Lung (tissue), 12 donors: ENCODE data around the gene SHTN1. TPM values are rescaled to one million over a fixed set of nuclear protein-coding genes. Genes with fewer than 3 reads are reported as not detected.

Source experiments
- ATAC-seq: fragments of 200-7000 bp; cut with Tn5 transposase; one replicate; pipeline ENCODE4 v1.9.1; 2020; ENCODE audit warnings: moderate number of reproducible peaks; ENCODE audit not compliant: insufficient read depth, low FRiP score
- DNase-seq, 3 donors: peaks; one replicate each; pipeline ENCODE4 v3.0.0-alpha.2; 2013 to 2017
- H3K27ac ChIP-seq, 2 donors: one replicate each; pipeline ENCODE4 v1.5.1; 2013; ENCODE audit warnings: mild to moderate bottlenecking in 2 of 2, moderate library complexity in 2 of 2, control low read depth in 1 of 2, inconsistent platforms in 1 of 2, low read depth in 1 of 2, low read length in 1 of 2
- H3K27me3 ChIP-seq, 3 donors: one replicate each; pipeline ENCODE4 v1.5.1; 2013; ENCODE audit warnings: low read length in 2 of 3; ENCODE audit not compliant: control insufficient read depth in 3 of 3, insufficient read depth in 3 of 3
- H3K36me3 ChIP-seq, 4 donors: one replicate each; pipeline ENCODE4 v1.5.1; 2013; ENCODE audit warnings: low read length in 4 of 4, mild to moderate bottlenecking in 1 of 4, moderate library complexity in 1 of 4; ENCODE audit not compliant: control insufficient read depth in 4 of 4, insufficient read depth in 4 of 4
- H3K4me1 ChIP-seq, 5 donors: one replicate each; pipeline ENCODE4 v1.5.1; 2013; ENCODE audit warnings: low read length in 5 of 5, mild to moderate bottlenecking in 2 of 5, moderate library complexity in 1 of 5; ENCODE audit not compliant: control insufficient read depth in 5 of 5, insufficient read depth in 5 of 5
- H3K4me3 ChIP-seq: one replicate; pipeline ENCODE4 v1.5.1; 2013; ENCODE audit warnings: mild to moderate bottlenecking, control low read depth, moderate library complexity
- H3K9ac ChIP-seq, 2 donors: one replicate each; pipeline ENCODE4 v1.5.1; 2013; ENCODE audit warnings: low read length in 2 of 2, control low read depth in 1 of 2; ENCODE audit not compliant: insufficient read depth in 1 of 2
- H3K9me3 ChIP-seq, 4 donors: one replicate each; pipeline ENCODE4 v1.5.1; 2013; ENCODE audit warnings: low read length in 3 of 4, mild to moderate bottlenecking in 1 of 4, moderate library complexity in 1 of 4; ENCODE audit not compliant: control insufficient read depth in 4 of 4, insufficient read depth in 3 of 4
- WGBS, 2 donors: extraction: QIAGEN DNeasy Blood & Tissue Kit; methylation state at CpG; one replicate each; pipeline ENCODE4 v1.1.7; 2013; 5-methylcytosine and 5-hydroxymethylcytosine counted together
- polyA plus RNA-seq, 2 donors: library from polyadenylated mRNA; stranded (reverse); fragments of 200-250 nt; gene quantifications; one replicate each; pipeline ENCODE4 v1.2.1, GENCODE V29; 2013
- total RNA-seq, 2 donors: library from RNA; depleted of rRNA in 1 of 2; stranded (reverse); fragments of >200 nt in 1 of 2; gene quantifications; one replicate each; pipeline ENCODE4 v1.2.1, GENCODE V29; 2014 to 2021
- TF ChIP-seq, protein P1 (sequence below): IDR thresholded peaks from 2 replicates; pipeline ENCODE4 v1.5.1; 2012; ENCODE audit warnings: mild to moderate bottlenecking; ENCODE audit errors: control extremely low read depth, extremely low read depth
- donor health status: control.
- donor health status: control.
- donor health status: Bipolar disorder and iron deficiency.
- donor health status: healthy.
- donor health status: DM: yes; HTN: yes; CAD: no.

Gene SHTN1
- total and polyA plus RNA-seq, 4 donors: 14.0 to 28.4 (median 16.7) TPM

- Histone ChIP-seq H3K4me1 (no peaks in the 10 kb centered on the region), H3K27ac (no peak overlapping the region), H3K4me3 (no peak overlapping the region), H3K9me3 (no peaks in the 10 kb centered on the region), H3K27me3 (no peaks in the 10 kb centered on the region), H3K9ac (no peak overlapping the region), H3K36me3 (no peaks in the 10 kb centered on the region)
- TF ChIP-seq, protein P1, sequence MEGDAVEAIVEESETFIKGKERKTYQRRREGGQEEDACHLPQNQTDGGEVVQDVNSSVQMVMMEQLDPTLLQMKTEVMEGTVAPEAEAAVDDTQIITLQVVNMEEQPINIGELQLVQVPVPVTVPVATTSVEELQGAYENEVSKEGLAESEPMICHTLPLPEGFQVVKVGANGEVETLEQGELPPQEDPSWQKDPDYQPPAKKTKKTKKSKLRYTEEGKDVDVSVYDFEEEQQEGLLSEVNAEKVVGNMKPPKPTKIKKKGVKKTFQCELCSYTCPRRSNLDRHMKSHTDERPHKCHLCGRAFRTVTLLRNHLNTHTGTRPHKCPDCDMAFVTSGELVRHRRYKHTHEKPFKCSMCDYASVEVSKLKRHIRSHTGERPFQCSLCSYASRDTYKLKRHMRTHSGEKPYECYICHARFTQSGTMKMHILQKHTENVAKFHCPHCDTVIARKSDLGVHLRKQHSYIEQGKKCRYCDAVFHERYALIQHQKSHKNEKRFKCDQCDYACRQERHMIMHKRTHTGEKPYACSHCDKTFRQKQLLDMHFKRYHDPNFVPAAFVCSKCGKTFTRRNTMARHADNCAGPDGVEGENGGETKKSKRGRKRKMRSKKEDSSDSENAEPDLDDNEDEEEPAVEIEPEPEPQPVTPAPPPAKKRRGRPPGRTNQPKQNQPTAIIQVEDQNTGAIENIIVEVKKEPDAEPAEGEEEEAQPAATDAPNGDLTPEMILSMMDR: no peak
- WGBS, 2 donors: 86% methylated on average over 3 of the region's 3 CpGs
- ATAC-seq: no peak
- DNase-seq: no peak
Observed at GRCh38 chr10:116984202-116984990, 20.6 kb downstream of the SHTN1 start.

DNA sequence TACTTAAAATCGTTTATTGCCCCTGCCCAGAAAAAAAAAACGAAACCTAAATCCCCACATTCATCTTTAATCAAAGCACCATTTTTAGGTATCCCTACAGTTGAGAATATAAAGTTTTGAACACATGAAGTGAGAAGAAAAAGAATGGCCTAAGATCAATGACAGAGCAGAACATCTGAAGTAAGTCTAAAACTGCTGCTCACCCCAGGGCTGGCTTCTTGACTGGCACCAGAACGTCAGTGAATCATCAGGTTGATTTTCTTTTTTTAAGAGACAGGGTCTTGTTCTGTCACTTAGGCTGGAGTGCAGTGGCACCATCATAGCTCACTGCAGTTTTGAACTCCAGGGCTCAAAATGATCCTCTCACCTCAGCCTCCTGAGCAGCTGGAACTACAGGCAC, 24.9 kb downstream of the SHTN1 start:
- H3K4me1 ChIP-seq: no peaks in the 10 kb centered on the region
- no peak for DNase-seq
- H3K27me3 ChIP-seq: no peaks in the 10 kb centered on the region
- no peaks in the 10 kb centered on the region for H3K36me3 ChIP-seq
- TF ChIP-seq, protein P1: no peak
- no peak overlapping the region for H3K9ac ChIP-seq
- WGBS, 2 donors: 72 to 84% methylated on average over 3 of the region's 3 CpGs
- H3K4me3 ChIP-seq: no peak overlapping the region
- H3K27ac ChIP-seq: no peak overlapping the region
- ATAC-seq: no peak
- no peaks in the 10 kb centered on the region for H3K9me3 ChIP-seq

DNA sequence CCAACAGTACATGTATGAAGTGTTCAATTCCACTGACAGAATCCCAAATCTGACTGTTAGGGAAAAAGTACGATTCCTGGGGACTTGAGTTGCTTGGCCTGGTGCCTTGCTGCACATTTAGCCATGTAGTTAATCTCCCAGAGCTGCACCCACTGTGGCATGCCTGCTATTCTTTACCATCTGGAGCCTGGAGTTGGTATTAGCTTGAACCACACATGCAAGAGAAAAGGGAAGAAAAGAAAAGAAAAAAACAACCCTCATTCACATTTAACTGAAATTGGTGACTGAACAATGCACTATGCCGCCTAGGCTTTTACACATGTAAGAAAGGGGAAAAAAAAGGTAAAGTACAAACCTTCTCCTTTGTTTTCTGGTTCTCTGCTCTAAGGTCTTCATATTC, 26.1 kb downstream of the SHTN1 start:
- Histone ChIP-seq H3K27ac (no peak overlapping the region), H3K9ac (no peak overlapping the region), H3K9me3 (no peaks in the 10 kb centered on the region), H3K27me3 (no peaks in the 10 kb centered on the region), H3K36me3 (no peaks in the 10 kb centered on the region), H3K4me3 (no peak overlapping the region), H3K4me1 (peaks cover 0 to 11% (median 0%) of the 10 kb centered on the region in 5 donors)
- TF ChIP-seq, protein P1: no peak
- DNase-seq (no peak), ATAC-seq (no peak)
- WGBS, 2 donors: 87 to 88% methylated on average over 2 of the region's 2 CpGs
